ENCODE data around the gene KCNE4.

GRCh38 chr2:223090039-223090438 lies 38.0 kb downstream of the KCNE4 start:
- no peak for TF ChIP-seq CTCF (IDR thresholded peaks at IDR 0.05; ENCODE audit: low read length)
- no peak for TF ChIP-seq EZH2 (optimal IDR thresholded peaks at IDR 0.05; ENCODE audit: low read depth, low read length)
